Inferior parietal cortex (tissue), 1 donor: Measurements from ENCODE around the gene SMIM41.
A peak's percentile ranks its signal among the peaks of the same experiment; 100 is the strongest.

Experiments
- DNase-seq: peaks from one replicate; pipeline ENCODE4 v3.0.0-alpha.2; 2016; ENCODE audit errors: extremely low spot score

The SMIM41 gene

DNA sequence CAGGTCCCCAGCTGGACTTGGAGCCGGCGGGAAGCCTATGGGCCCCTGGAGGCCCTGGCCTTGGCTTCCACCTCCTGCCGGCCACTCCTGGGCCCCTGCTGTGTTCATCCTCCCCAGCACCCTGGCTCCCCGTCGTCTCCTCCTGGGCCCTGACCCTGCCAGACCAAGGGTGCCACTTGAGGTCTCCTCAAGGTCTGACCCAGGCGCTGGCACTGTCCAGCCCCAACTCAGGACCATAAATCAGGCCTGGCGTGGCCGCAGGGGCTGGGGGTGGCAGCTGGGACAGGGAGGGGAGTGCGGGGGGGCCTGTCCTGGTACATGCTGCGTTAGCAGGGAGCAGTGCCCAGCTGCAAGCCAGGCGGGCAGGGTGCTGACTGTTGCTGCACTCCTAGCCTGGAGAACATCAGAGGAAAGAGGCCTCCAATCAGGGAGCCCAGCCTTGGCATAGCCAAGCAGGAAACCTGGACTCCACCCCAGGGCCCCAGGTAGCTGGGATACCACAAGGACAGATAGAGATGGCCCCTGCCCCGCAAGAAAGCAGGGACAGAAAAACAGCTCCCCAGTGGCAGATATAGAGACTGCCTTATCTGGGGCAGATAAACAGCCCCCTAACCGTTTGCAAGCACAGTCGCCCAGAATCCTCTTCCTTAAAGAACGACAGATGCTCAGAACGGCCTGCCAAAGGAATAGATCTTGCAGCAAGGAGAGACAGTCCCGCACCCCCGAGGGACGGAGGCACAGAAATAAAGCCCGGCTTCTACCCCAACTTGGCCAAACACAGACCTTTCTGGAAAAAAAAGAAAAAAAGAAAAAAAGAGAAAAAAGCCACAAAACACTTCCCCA is 16.2 kb upstream of the SMIM41 start:
- DNase-seq, result no peak

DNA sequence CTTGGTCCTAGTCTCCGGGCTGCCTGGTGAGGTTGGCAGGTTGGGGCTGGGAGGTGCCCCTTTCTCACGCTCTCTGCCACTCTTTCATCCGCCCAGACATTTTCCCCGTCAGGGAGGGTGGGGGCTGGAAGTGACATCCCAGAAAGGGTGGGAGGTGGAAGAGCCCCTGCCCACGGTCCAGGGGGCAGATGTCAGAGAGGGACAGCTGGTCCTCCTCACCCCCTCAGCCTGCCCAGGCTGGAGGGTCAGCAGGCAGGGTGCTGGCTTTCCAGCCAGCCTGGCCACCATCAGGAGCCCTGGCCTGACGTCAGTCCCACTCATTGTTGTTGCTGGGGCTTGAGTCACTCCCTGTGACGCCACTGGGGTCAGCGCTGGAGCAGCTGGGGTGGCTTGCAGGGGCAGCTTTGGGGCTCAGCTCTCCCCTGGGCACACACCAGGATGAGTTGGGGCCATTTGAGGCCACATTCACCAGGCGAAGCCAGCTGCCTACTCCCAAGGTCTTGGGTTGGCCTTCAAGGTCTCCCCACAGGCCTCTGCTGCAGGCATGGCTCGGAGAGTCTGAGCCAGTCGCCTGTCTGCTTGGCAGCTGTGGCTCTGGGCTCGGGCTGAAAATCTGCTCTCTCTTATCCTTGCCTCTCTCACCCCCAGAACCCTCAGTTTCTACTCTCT is 15.4 kb upstream of the SMIM41 start:
- no peak for DNase-seq

GRCh38 chr12:52066346-52067080 is 13.0 kb upstream of the SMIM41 start:
- DNase-seq, result no peak

GRCh38 chr12:52067081-52067374 is 12.5 kb upstream of the SMIM41 start:
- no peak for DNase-seq

- peak; percentile 94 for DNase-seq
These were observed 9.9 kb upstream of the SMIM41 start, which contains the start of gene ATG101 for GRCh38 chr12:52069327-52070184. Gene ATG101 (plus strand): TSS chr12:52069978. CDS start chr12:52073651, 3,673 bp downstream.

- no peak for DNase-seq
These were observed 9.1 kb upstream of the SMIM41 start for GRCh38 chr12:52070185-52070925.

- DNase-seq, result no peak
These were observed 5.7 kb upstream of the SMIM41 start for GRCh38 chr12:52073531-52074381.

- DNase-seq, result no peak
These were observed 4.4 kb upstream of the SMIM41 start for GRCh38 chr12:52074971-52075724.

DNA sequence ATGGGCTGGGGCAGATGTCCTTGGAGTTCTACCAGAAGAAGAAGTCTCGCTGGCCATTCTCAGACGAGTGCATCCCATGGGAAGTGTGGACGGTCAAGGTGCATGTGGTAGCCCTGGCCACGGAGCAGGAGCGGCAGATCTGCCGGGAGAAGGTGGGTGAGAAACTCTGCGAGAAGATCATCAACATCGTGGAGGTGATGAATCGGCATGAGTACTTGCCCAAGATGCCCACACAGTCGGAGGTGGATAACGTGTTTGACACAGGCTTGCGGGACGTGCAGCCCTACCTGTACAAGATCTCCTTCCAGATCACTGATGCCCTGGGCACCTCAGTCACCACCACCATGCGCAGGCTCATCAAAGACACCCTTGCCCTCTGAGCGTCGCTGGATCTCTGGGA is 2.7 kb upstream of the SMIM41 start:
- DNase-seq, result no peak

GRCh38 chr12:52078276-52078675 is 1.2 kb upstream of the SMIM41 start:
- DNase-seq, result no peak

GRCh38 chr12:52080403-52081251 is 1.1 kb downstream of the SMIM41 start:
- no peak for DNase-seq

- DNase-seq, result no peak
These were observed 1.8 kb downstream of the SMIM41 start for GRCh38 chr12:52081263-52081733.

GRCh38 chr12:52082026-52082668 is 2.6 kb downstream of the SMIM41 start:
- DNase-seq, result no peak

DNA sequence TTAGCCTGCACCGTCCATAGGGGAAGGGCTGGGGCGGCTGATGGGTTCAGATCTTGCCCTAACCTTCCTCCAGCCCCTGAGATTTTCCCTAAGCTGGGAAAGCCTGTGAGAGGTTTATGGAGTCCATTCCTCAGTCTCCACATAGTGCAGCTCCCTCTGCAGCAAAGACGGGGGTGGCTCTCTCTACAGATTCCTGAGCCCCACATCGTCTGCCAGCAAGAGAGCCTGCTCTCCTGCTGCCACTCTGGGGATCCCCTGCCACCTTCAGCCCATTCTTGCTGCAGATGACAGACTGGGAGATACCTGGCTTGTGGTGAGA is 3.1 kb downstream of the SMIM41 start:
- no peak for DNase-seq

DNA sequence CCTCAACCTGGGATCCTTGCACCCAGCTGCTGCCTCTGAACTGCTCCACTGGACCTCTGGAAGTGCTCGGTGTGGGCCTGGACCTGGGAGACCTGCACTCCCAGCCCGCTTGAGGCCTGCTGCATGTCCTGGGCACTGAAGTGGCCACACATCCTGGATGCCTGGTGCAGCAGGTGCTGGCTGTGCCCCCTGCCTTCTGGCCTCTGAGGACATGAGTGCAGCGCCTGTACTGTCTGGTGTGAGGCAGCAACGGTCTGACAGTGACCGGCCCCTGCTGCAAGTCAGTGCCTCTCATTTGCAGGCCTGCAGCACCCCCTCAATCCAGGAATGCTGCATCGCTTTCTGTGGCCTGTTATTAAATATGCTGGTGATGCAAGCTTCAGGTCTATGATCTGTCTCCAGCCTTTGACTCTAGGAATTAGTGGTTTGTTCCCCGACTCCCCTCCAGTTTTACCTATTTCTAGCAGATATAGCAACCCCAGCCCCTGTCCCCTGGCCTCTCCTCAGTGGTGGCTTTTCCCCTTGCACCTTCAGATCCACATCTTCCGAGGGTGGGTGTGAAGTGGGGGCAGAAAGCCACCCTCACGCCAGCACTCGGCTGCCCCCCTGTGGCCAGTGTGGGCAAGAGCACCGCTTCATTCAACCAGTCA is 3.6 kb downstream of the SMIM41 start:
- peak; percentile 70 for DNase-seq

GRCh38 chr12:52083638-52083996 is 4.1 kb downstream of the SMIM41 start:
- no peak for DNase-seq

DNA sequence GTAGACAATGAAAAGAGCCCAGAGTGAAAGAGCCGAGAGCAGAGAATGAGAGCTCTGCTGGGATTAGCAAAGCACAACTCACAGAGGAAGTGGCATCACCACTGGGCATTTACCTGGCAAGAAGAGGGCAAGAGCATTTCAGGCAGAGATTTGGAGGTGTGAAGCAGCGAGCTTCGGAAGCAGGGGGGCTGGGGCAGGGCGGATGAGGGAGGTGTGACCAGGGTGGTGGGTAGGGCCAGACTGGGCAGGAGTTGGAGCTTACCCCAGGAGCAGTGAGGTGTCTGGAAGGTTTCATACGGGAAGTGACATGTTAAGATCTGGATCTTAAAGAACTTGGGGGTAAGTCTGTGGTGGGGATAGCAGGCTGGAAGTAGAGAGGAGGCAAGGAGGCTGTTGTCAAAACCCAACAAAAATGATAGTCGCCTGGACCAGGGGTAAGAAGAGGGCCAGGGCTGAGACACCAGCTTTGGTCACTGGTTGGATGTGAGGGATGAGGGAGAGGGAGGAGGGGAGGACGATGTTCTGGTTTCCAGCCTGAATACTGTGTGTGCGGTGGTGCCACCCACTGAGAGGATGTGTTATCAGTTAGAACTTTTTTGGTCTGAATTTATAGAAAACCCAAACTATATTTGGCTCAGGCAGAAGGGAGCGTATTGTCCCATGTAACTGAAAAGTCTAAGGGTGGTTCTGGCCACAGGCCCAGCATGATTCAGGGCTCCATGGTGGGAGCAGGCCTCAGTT is 5.2 kb downstream of the SMIM41 start:
- DNase-seq, result no peak
